ENCODE measurements around the gene GALNT15.

DNA sequence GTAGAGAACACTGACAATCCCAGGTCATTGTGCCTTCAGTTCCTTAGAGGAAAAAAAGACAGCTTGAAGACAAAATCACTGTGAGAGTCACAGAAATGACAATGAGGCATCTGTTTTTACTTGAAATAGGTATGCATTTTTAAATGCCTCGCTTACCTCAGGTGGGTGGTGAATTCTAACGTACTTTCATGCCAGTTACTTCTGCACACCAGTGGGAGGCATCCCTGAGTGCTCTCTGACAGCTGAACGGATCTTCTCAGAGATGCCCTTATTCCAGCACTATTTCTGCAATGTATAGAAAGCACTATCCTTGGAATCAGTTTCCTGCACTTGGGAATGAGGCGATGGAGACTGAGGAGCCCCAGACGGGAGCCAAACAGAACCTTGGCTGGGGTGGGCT lies 74.1 kb downstream of the GALNT15 start:
- TF ChIP-seq, protein P1, sequence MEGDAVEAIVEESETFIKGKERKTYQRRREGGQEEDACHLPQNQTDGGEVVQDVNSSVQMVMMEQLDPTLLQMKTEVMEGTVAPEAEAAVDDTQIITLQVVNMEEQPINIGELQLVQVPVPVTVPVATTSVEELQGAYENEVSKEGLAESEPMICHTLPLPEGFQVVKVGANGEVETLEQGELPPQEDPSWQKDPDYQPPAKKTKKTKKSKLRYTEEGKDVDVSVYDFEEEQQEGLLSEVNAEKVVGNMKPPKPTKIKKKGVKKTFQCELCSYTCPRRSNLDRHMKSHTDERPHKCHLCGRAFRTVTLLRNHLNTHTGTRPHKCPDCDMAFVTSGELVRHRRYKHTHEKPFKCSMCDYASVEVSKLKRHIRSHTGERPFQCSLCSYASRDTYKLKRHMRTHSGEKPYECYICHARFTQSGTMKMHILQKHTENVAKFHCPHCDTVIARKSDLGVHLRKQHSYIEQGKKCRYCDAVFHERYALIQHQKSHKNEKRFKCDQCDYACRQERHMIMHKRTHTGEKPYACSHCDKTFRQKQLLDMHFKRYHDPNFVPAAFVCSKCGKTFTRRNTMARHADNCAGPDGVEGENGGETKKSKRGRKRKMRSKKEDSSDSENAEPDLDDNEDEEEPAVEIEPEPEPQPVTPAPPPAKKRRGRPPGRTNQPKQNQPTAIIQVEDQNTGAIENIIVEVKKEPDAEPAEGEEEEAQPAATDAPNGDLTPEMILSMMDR (conservative IDR thresholded peaks at IDR 0.05; ENCODE audit: low read depth, low read length): no peak
- no peak for TF ChIP-seq EZH2 (IDR thresholded peaks at IDR 0.05; ENCODE audit: borderline replicate concordance, low read depth, low read length, poor library complexity, severe bottlenecking)
